Non-pigmented ciliary epithelial cell (primary cell): ENCODE data around the gene FHOD3.

Experiments used
- DNase-seq: peaks from one replicate; pipeline ENCODE4 v3.0.0-alpha.2; 2010; ENCODE audit warnings: low read depth

Gene FHOD3

DNA sequence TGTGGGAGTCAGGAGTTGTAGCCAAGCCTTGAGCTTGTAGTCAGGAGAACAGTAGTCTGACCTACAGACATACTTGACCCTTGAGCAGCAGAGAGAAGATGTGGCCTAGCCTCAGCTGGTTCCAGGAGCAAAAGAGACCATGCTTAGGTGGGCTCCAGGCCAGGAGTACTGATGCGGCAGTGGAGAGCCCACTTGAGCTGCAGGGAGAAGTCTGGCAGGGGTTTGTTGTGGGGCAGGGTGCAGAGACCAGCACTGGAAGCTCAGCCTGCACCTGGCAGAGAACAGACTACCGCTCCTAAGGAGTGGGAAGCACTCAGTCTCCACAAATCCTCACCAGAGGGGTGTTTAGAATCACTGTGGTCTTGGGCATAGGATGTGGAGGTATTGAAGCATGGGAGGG is 333.4 kb downstream of the FHOD3 start:
- no peak for DNase-seq

- DNase-seq, result no peak
Measured at GRCh38 chr18:36633961-36634412, 336.5 kb downstream of the FHOD3 start.

- no peak for DNase-seq
Measured at GRCh38 chr18:36634573-36635216, 337.2 kb downstream of the FHOD3 start.

- DNase-seq, result no peak
Measured at GRCh38 chr18:36635414-36636096, 338.0 kb downstream of the FHOD3 start.

- DNase-seq, result no peak
Measured at GRCh38 chr18:36636237-36636817, 338.8 kb downstream of the FHOD3 start.

GRCh38 chr18:36638224-36638623 is 340.7 kb downstream of the FHOD3 start:
- DNase-seq, result no peak

GRCh38 chr18:36640021-36640952 is 342.8 kb downstream of the FHOD3 start:
- no peak for DNase-seq

DNA sequence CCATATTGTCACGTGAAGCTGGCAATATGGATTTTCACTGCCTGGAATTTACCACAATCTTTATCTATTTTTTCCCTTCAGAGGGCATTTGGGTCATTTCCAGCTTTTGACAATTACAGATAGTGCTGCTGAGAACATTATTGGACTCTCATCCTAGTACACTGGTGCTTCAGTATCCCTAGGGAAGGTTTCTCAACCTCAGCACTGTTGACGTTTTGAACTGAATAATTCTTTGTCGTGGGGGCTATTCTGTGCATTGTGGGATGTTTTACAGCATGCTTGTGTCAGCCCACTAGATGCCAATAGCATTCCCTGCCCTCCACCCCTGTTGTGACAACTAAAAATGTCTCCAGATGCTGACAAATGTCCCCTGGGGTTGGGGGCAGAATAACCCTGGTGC is 345.5 kb downstream of the FHOD3 start:
- no peak for DNase-seq

DNA sequence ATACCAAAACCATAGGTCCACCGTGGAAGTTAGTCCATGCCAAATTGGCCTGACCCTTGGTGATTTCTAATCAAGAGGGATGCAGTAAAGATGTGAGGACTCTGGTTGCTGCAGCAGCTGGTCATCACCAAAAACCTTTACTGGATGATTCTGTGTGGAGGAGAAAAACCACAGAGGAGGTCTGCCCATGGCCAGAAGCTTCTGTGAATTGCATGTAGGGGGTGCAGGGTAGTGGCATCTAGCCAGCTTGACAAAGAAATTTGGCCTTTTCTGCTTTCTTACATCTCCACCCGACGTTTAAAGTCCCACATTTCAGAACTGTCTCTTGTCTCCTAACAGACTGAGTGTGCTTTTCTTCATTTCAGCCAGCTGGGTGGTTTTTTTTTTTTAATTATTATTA is 351.3 kb downstream of the FHOD3 start:
- DNase-seq, result no peak

- no peak for DNase-seq
Measured at GRCh38 chr18:36649205-36649604, 351.7 kb downstream of the FHOD3 start.

DNA sequence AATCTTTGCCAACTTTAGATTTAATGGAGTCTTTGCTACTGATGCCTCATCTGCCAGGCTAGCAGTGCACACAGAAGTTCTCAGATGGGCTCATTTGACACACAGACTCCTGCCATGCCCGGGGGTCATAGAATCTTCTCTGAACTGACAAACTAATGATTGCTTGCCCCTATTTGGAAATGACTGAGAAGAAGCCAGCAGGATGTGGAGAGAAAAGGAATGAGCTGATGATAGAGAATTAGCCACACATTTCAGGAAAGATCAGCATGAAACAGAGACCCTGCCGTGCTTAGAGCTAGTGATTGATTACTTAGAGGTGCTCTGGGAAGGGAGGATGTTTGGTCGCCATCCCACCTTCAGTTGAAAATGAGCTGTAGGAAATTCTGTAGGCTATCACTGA is 352.8 kb downstream of the FHOD3 start:
- no peak for DNase-seq

GRCh38 chr18:36650906-36651305 is 353.4 kb downstream of the FHOD3 start:
- DNase-seq, result no peak

DNA sequence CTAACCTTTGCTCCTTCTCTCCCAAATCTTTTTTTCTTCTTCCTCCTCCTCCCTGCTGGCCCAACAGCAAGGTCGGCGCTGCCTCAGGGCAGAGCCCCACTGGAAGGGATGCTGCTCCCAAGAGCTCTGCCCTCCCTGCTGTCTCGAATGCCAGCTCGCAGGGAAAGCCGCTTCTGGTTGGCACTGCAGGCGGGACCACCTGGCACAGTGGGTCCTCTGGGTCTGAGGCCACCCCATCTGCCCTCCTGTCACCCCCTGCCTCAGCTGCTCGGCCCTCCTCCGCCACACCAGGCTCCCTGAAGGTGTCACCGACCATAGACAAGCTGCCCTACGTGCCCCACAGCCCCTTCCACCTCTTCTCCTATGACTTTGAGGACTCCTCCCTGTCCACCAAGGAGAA is 355.0 kb downstream of the FHOD3 start:
- DNase-seq, result no peak

DNA sequence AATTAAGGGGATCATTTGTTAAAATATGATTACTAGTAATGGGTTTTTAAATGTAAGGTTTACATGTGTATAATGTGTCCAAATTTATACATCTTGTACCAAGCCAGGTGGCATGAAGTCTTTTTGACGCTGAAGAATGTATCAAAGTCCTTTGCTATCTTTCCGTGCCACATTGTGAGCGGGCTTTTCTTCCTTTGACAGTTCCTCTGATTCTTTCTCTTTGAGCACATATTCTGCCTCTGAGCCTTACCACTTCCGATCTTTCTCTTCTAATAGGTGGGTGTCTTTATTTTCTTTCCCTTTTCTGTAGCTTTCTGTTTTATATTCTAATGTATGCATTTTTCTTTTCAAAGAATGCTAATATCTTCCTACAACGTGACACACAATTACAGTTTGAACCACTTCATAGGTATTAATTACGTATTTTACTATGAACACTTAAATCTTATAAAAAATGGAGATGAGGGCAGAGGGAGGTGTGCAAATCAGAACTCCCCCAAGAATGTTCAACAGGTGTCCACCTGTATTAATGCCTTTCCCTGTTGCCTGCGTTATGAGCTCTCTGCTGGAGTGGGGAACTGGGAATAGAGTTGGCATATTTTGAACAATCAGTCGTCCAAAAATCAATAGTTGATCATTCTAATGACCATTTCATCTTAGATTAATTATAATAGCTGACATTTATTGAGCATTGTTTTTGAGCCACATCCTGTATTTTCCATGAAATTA is 355.8 kb downstream of the FHOD3 start:
- DNase-seq, result no peak

- no peak for DNase-seq
Measured at GRCh38 chr18:36653870-36654269, 356.4 kb downstream of the FHOD3 start.

DNA sequence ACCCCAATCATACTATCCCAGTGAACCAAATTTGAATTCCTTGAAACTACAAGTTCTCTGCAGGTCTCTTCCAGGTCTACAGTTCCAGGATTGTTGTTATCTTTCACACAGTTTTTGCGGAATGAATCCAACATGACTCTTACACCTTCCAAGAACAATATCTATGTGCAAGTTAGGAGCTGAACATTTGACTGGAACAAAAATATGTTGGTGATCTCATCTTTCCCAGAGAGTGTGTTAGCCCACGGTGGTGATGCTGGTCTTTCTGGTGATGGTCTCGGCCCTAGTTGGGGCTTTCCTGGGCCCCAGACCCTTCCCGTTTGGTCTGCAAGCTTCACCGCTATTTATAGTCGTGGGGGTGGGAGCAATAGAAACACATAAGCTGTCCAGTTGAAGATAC is 357.6 kb downstream of the FHOD3 start:
- no peak for DNase-seq

DNA sequence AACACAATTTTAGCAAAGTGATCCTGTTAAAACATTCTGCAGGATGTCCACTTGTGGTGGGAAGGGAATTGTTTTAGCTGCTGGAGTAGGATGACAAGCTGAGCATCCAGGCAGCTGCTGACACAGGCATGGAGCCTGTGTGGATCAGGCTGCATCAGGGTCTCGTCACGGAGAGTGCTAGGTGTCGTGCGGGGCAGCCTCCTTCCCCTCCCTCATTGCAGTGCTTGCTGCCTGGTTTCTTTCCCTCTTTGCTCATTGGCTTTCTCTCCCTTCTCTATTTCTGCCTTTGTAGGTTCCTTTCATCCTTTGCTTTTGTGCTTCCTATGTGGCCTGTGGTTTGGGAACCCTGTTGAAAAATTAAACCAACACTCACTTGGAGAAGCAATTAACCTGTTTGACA is 358.4 kb downstream of the FHOD3 start:
- no peak for DNase-seq

GRCh38 chr18:36658611-36659010 is 361.1 kb downstream of the FHOD3 start:
- DNase-seq, result no peak

DNA sequence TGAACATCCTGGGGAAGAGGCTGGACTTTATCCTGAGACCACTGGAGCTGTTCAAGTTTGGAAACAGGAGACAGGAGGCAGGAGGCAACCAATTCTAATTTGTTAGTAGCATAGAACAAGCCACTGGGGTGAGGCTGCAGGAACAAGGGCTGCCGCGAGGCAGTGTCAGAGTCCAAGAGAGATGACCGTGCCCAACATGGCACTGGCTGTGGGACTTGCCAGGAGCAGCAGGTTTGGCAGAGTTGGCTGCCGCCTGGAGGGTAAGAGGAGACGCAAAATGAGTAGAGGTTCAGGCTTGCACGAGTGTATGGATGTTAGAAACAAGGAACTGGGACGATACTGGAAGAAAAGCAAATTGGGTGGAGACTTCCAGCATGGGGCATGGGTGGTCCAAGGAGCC is 362.8 kb downstream of the FHOD3 start:
- DNase-seq, result no peak

DNA sequence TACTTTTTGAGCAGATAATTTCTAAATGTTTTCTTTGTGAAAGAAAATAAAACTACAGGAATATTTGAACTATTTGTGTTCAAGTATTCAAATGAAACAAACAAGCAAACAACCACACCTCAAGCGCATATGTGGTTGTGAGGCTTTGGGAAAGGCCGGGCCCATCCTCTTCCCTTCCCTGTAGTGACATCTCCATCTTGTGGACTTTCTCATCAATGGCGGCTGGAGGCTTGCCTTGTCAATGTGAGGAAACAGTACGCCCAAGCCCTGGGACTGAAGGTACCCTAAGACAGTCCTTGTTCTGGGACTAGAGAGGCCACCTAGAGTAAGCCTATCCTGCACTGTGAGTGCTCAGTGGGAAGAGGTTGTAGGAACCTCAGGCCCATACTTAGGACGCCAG is 364.5 kb downstream of the FHOD3 start:
- no peak for DNase-seq

DNA sequence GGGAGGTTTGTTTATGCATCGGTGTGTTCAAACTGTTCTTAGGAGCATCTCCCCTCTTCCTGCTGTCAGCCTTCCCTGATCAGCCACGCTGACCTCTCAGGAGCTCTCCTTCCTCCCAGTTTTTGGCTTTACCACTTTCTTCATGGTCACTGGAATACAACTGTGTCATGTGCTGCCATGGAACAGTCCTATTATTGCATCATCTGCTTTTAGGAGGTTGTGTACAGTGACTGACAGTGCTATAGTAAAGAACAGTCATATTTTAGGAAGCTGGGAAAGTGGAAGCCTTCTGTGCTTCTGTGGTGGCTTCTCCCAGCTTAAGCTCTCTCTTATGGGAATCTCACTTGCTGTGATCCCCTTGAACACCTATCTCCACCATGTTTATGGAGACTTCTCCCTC is 365.8 kb downstream of the FHOD3 start:
- no peak for DNase-seq

- no peak for DNase-seq
Measured at GRCh38 chr18:36665952-36666351, 368.4 kb downstream of the FHOD3 start.
